ENCODE data around the gene DUSP7. TPM values are rescaled to one million over a fixed set of nuclear protein-coding genes. Genes with fewer than 3 reads are reported as not detected.

The DUSP7 gene
- total RNA-seq, 2 donors from 2014 or later, result 9.1 to 34.0 TPM

DNA sequence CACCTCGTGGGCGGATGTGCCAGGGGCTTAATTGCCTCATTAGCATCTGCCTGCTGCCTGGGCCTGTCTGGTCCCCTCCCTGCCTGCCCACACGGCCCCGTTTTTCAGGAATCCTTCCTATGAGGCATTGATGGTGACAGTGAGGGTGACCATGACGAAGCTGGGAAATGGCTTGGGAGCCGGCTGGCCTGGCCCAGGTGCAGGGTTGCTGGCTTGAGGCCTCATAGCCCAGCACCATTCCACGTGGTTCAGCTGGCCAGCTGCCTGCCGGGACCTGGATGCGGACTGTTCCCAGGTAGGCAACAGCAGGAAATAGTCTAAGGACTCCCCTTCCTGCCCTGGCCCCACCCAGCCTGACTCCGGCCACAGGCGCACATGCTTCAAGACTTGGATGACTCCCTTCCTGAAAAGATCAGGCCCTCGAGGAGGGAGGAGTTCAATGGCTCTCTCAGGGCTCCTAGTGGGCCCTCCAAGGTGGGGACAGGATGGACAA, 8.9 kb upstream of the DUSP7 start:
- Histone ChIP-seq H3K9me3 (no peaks in the 10 kb centered on the region), H3K4me3 (no peak overlapping the region), H3K4me1 (replicated peaks) (no peaks in the 10 kb centered on the region), H3K27ac (no peak overlapping the region), H3K36me3 (no peaks in the 10 kb centered on the region), H3K27me3 (replicated peaks; ENCODE audit: insufficient read depth) (no peaks in the 10 kb centered on the region)
- no peak for DNase-seq (ENCODE audit: low spot score)
- intact Hi-C loops (cut with DNase I), result no loop called here
- WGBS, result 49% methylated on average over 12 of the region's 12 CpGs
- TF ChIP-seq POLR2A (IDR thresholded peaks at IDR 0.05) (no peak), POLR2AphosphoS5 (IDR thresholded peaks at IDR 0.05) (no peak)
- TF ChIP-seq, protein P1, sequence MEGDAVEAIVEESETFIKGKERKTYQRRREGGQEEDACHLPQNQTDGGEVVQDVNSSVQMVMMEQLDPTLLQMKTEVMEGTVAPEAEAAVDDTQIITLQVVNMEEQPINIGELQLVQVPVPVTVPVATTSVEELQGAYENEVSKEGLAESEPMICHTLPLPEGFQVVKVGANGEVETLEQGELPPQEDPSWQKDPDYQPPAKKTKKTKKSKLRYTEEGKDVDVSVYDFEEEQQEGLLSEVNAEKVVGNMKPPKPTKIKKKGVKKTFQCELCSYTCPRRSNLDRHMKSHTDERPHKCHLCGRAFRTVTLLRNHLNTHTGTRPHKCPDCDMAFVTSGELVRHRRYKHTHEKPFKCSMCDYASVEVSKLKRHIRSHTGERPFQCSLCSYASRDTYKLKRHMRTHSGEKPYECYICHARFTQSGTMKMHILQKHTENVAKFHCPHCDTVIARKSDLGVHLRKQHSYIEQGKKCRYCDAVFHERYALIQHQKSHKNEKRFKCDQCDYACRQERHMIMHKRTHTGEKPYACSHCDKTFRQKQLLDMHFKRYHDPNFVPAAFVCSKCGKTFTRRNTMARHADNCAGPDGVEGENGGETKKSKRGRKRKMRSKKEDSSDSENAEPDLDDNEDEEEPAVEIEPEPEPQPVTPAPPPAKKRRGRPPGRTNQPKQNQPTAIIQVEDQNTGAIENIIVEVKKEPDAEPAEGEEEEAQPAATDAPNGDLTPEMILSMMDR (IDR thresholded peaks at IDR 0.05), result no peak

DNA sequence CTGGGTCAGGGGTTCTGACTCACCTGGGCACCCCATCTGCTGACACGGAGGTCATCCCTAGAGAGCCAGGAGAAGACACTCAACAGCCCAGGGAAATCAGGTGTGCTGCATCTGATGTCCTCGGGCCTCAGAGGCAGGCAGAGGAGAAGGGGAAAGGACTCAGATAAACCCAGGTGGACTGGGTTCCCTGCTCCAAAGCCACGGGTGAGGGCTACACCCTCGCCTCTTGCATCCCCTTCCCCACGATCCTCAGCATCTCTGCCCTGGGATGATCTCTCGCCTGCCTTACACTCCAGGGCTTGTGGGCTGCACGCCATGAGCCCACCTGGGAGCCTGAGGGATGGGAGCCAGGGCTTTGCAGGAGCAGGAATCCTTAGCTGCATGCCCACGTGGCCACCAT, 8.2 kb upstream of the DUSP7 start:
- Histone ChIP-seq H3K4me3 (no peak overlapping the region), H3K36me3 (no peaks in the 10 kb centered on the region), H3K9me3 (no peaks in the 10 kb centered on the region), H3K4me1 (replicated peaks) (no peaks in the 10 kb centered on the region), H3K27me3 (replicated peaks; ENCODE audit: insufficient read depth) (no peaks in the 10 kb centered on the region), H3K27ac (no peak overlapping the region)
- TF ChIP-seq, protein P1 (IDR thresholded peaks at IDR 0.05), result no peak
- no peak for TF ChIP-seq POLR2A (IDR thresholded peaks at IDR 0.05)
- TF ChIP-seq POLR2AphosphoS5 (IDR thresholded peaks at IDR 0.05), result no peak
- no peak for DNase-seq (ENCODE audit: low spot score)
- intact Hi-C loops (cut with DNase I), result no loop called here
- WGBS, result 78% methylated on average over 8 of the region's 8 CpGs

DNA sequence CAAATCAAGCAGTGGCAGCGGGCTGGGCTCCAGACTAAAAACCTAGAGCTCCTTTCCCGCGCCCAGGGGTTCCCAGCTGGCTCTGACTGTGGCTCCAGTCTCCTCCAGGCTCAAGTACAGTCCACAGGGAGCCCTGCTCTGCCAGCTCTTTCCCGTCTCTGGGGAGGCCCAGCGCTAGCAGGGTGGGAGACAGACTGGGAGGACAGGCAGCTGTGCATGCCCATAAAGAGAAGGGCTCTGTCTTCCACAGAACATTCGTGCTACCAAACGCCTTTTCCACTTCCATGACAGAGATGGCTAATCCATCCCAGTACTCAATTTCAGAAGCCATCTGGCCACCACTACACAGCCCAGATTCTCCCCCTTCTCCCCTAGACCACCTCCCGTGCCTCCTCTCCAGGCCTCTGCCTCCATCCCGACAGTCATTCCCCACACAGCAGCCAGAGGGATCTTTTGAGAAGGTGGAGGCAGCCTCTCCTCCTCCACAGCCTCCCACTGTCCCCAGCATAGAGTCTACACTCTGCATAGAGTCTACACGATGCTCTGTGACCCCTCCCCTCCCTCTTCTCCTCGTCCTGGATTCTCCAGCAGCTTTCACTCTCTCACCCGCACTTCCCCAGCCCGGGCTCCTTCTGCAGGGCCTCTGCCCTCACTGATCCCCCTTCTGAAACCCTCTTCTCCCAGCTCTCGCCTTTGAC, 6.8 kb upstream of the DUSP7 start:
- intact Hi-C loops (cut with DNase I), result no loop called here
- DNase-seq (ENCODE audit: low spot score), result no peak
- H3K36me3 ChIP-seq, result no peaks in the 10 kb centered on the region
- H3K4me3 ChIP-seq, result no peak overlapping the region
- no peak overlapping the region for H3K27ac ChIP-seq
- H3K9me3 ChIP-seq, result no peaks in the 10 kb centered on the region
- WGBS, result 75% methylated on average over 14 of the region's 14 CpGs
- TF ChIP-seq POLR2A (IDR thresholded peaks at IDR 0.05) (no peak), POLR2AphosphoS5 (IDR thresholded peaks at IDR 0.05) (no peak)
- TF ChIP-seq, protein P1 (IDR thresholded peaks at IDR 0.05), result no peak
- H3K4me1 ChIP-seq (replicated peaks), result no peaks in the 10 kb centered on the region
- H3K27me3 ChIP-seq (replicated peaks; ENCODE audit: insufficient read depth), result no peaks in the 10 kb centered on the region

DNA sequence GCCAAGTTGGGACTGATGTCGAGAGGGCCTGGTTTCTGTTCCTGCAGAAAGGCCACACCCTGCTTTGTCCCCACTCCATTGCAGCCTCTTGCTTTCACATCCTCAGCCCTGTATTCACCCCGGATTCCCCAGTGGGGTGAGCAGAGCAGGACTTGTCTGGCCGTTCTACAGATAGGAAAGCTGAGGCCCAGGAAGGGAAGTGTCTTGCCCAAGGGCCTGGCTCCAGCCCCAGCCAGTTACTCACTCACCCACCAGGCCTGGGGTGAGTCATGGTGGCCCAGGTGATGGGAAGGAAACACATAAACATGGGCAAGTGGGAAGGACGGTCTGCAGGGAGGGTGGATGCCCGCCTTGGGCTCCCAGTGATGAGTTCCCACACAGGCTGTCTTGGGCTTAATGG, 6.1 kb upstream of the DUSP7 start:
- Histone ChIP-seq H3K27ac (no peak overlapping the region), H3K4me1 (replicated peaks) (peaks cover 3% of the 10 kb centered on the region)
- WGBS, result 71% methylated on average over 5 of the region's 5 CpGs

More for the DNA sequence above, 6.1 kb upstream of the DUSP7 start:
- H3K9me3 ChIP-seq, result no peaks in the 10 kb centered on the region
- intact Hi-C loops (cut with DNase I), result no loop called here
- no peaks in the 10 kb centered on the region for H3K27me3 ChIP-seq (replicated peaks; ENCODE audit: insufficient read depth)
- H3K36me3 ChIP-seq, result no peaks in the 10 kb centered on the region
- TF ChIP-seq, protein P1 (IDR thresholded peaks at IDR 0.05), result no peak
- no peak for TF ChIP-seq POLR2AphosphoS5 (IDR thresholded peaks at IDR 0.05)
- no peak for TF ChIP-seq POLR2A (IDR thresholded peaks at IDR 0.05)
- DNase-seq (ENCODE audit: low spot score), result no peak
- H3K4me3 ChIP-seq, result no peak overlapping the region
